Measurements from ENCODE around the gene ANK2.

ANK2 gene

GRCh38 chr4:113016377-113016776, 33.1 kb upstream of the ANK2 start:
- Histone ChIP-seq H3K36me3 (ENCODE audit: control insufficient read depth, insufficient read depth, low read length) (no peaks in the 10 kb centered on the region), H3K18ac (ENCODE audit: low read length) (no peak overlapping the region), H2AK5ac (ENCODE audit: low read length) (no peak overlapping the region), H3K4me1 (ENCODE audit: control insufficient read depth, low read depth, low read length) (no peaks in the 10 kb centered on the region), H3K27me3 (ENCODE audit: insufficient read depth, low read length, poor library complexity) (no peaks in the 10 kb centered on the region), H3K4ac (ENCODE audit: low read depth, low read length) (no peak overlapping the region), H3K4me2 (ENCODE audit: low read length) (no peak overlapping the region), H3K27ac (ENCODE audit: low read depth, low read length) (no peak overlapping the region), H3K4me3 (ENCODE audit: low read length) (no peak overlapping the region), H3K79me1 (ENCODE audit: low read length) (no peaks in the 10 kb centered on the region), H3K56ac (ENCODE audit: low read length) (no peak overlapping the region), H3K23ac (ENCODE audit: low read length) (no peak overlapping the region), H2BK15ac (replicated peaks; ENCODE audit: low read depth) (no peak overlapping the region), H4K5ac (ENCODE audit: low read length) (no peak overlapping the region), H2BK5ac (ENCODE audit: low read length) (no peak overlapping the region), H2BK120ac (ENCODE audit: low read depth, low read length) (no peak overlapping the region), H3K9ac (ENCODE audit: low read length) (no peak overlapping the region), H3K79me2 (ENCODE audit: control insufficient read depth, insufficient read depth, low read length) (no peaks in the 10 kb centered on the region), H4K8ac (ENCODE audit: low read depth, low read length) (no peak overlapping the region)
- no peak for DNase-seq
- no CpG with 5 or more reads among the region's 1 CpG for WGBS (ENCODE audit: extremely low coverage, insufficient coverage, low lambda C conversion rate)

GRCh38 chr4:113020966-113021365, 28.5 kb upstream of the ANK2 start:
- H3K79me1 ChIP-seq (ENCODE audit: low read length), result no peaks in the 10 kb centered on the region
- no peak overlapping the region for H3K9ac ChIP-seq (ENCODE audit: low read length)
- H2BK120ac ChIP-seq (ENCODE audit: low read depth, low read length), result no peak overlapping the region
- no peaks in the 10 kb centered on the region for H3K4me1 ChIP-seq (ENCODE audit: control insufficient read depth, low read depth, low read length)
- no peak overlapping the region for H3K4me2 ChIP-seq (ENCODE audit: low read length)
- H4K8ac ChIP-seq (ENCODE audit: low read depth, low read length), result no peak overlapping the region
- no peak overlapping the region for H2BK15ac ChIP-seq (replicated peaks; ENCODE audit: low read depth)
- H2BK5ac ChIP-seq (ENCODE audit: low read length), result no peak overlapping the region
- H3K79me2 ChIP-seq (ENCODE audit: control insufficient read depth, insufficient read depth, low read length), result no peaks in the 10 kb centered on the region
- no peak overlapping the region for H3K4me3 ChIP-seq (ENCODE audit: low read length)
- no peaks in the 10 kb centered on the region for H3K27me3 ChIP-seq (ENCODE audit: insufficient read depth, low read length, poor library complexity)
- no peak overlapping the region for H3K18ac ChIP-seq (ENCODE audit: low read length)
- H4K5ac ChIP-seq (ENCODE audit: low read length), result no peak overlapping the region
- H3K36me3 ChIP-seq (ENCODE audit: control insufficient read depth, insufficient read depth, low read length), result no peaks in the 10 kb centered on the region
- H3K56ac ChIP-seq (ENCODE audit: low read length), result no peak overlapping the region
- no CpG with 5 or more reads among the region's 1 CpG for WGBS (ENCODE audit: extremely low coverage, insufficient coverage, low lambda C conversion rate)
- H3K4ac ChIP-seq (ENCODE audit: low read depth, low read length), result no peak overlapping the region
- no peak overlapping the region for H3K27ac ChIP-seq (ENCODE audit: low read depth, low read length)
- H3K23ac ChIP-seq (ENCODE audit: low read length), result no peak overlapping the region
- DNase-seq, result no peak
- H2AK5ac ChIP-seq (ENCODE audit: low read length), result no peak overlapping the region

- no peaks in the 10 kb centered on the region for H3K36me3 ChIP-seq (ENCODE audit: control insufficient read depth, insufficient read depth, low read length)
- no peak overlapping the region for H3K18ac ChIP-seq (ENCODE audit: low read length)
- H3K56ac ChIP-seq (ENCODE audit: low read length), result no peak overlapping the region
- no peak overlapping the region for H4K5ac ChIP-seq (ENCODE audit: low read length)
- DNase-seq, result no peak
- H4K8ac ChIP-seq (ENCODE audit: low read depth, low read length), result no peak overlapping the region
- no peak overlapping the region for H3K9ac ChIP-seq (ENCODE audit: low read length)
- WGBS (ENCODE audit: extremely low coverage, insufficient coverage, low lambda C conversion rate), result no CpG with 5 or more reads among the region's 1 CpG
- H3K27ac ChIP-seq (ENCODE audit: low read depth, low read length), result no peak overlapping the region
- H3K79me1 ChIP-seq (ENCODE audit: low read length), result no peaks in the 10 kb centered on the region
- no peak overlapping the region for H3K23ac ChIP-seq (ENCODE audit: low read length)
- no peak overlapping the region for H2BK120ac ChIP-seq (ENCODE audit: low read depth, low read length)
- peaks cover 2% of the 10 kb centered on the region for H3K4me1 ChIP-seq (ENCODE audit: control insufficient read depth, low read depth, low read length)
- H3K4me3 ChIP-seq (ENCODE audit: low read length), result no peak overlapping the region
- no peak overlapping the region for H3K4ac ChIP-seq (ENCODE audit: low read depth, low read length)
- no peak overlapping the region for H2BK5ac ChIP-seq (ENCODE audit: low read length)
- no peak overlapping the region for H3K4me2 ChIP-seq (ENCODE audit: low read length)
- no peak overlapping the region for H2BK15ac ChIP-seq (replicated peaks; ENCODE audit: low read depth)
- no peak overlapping the region for H2AK5ac ChIP-seq (ENCODE audit: low read length)
- H3K27me3 ChIP-seq (ENCODE audit: insufficient read depth, low read length, poor library complexity), result no peaks in the 10 kb centered on the region
- H3K79me2 ChIP-seq (ENCODE audit: control insufficient read depth, insufficient read depth, low read length), result no peaks in the 10 kb centered on the region
Observed at GRCh38 chr4:113024388-113024787, 25.1 kb upstream of the ANK2 start.

- no peak overlapping the region for H2AK5ac ChIP-seq (ENCODE audit: low read length)
- H2BK120ac ChIP-seq (ENCODE audit: low read depth, low read length), result no peak overlapping the region
- H4K8ac ChIP-seq (ENCODE audit: low read depth, low read length), result no peak overlapping the region
- no peak overlapping the region for H3K56ac ChIP-seq (ENCODE audit: low read length)
- no peaks in the 10 kb centered on the region for H3K79me1 ChIP-seq (ENCODE audit: low read length)
- no peak overlapping the region for H3K23ac ChIP-seq (ENCODE audit: low read length)
- no peak overlapping the region for H4K5ac ChIP-seq (ENCODE audit: low read length)
- H2BK15ac ChIP-seq (replicated peaks; ENCODE audit: low read depth), result no peak overlapping the region
- no peak overlapping the region for H2BK5ac ChIP-seq (ENCODE audit: low read length)
- no peak overlapping the region for H3K27ac ChIP-seq (ENCODE audit: low read depth, low read length)
- no peak overlapping the region for H3K4me2 ChIP-seq (ENCODE audit: low read length)
- no peak overlapping the region for H3K4ac ChIP-seq (ENCODE audit: low read depth, low read length)
- DNase-seq, result no peak
- no peak overlapping the region for H3K9ac ChIP-seq (ENCODE audit: low read length)
- WGBS (ENCODE audit: extremely low coverage, insufficient coverage, low lambda C conversion rate), result no CpG with 5 or more reads among the region's 1 CpG
- H3K4me1 ChIP-seq (ENCODE audit: control insufficient read depth, low read depth, low read length), result peaks cover 2% of the 10 kb centered on the region
- H3K36me3 ChIP-seq (ENCODE audit: control insufficient read depth, insufficient read depth, low read length), result no peaks in the 10 kb centered on the region
- no peaks in the 10 kb centered on the region for H3K79me2 ChIP-seq (ENCODE audit: control insufficient read depth, insufficient read depth, low read length)
- H3K4me3 ChIP-seq (ENCODE audit: low read length), result no peak overlapping the region
- no peak overlapping the region for H3K18ac ChIP-seq (ENCODE audit: low read length)
- H3K27me3 ChIP-seq (ENCODE audit: insufficient read depth, low read length, poor library complexity), result no peaks in the 10 kb centered on the region
Observed at GRCh38 chr4:113025416-113025815, 24.0 kb upstream of the ANK2 start.

- H3K79me2 ChIP-seq (ENCODE audit: control insufficient read depth, insufficient read depth, low read length), result no peaks in the 10 kb centered on the region
- H2BK120ac ChIP-seq (ENCODE audit: low read depth, low read length), result no peak overlapping the region
- no peak overlapping the region for H4K8ac ChIP-seq (ENCODE audit: low read depth, low read length)
- H3K36me3 ChIP-seq (ENCODE audit: control insufficient read depth, insufficient read depth, low read length), result no peaks in the 10 kb centered on the region
- H4K5ac ChIP-seq (ENCODE audit: low read length), result no peak overlapping the region
- peaks cover 2% of the 10 kb centered on the region for H3K4me1 ChIP-seq (ENCODE audit: control insufficient read depth, low read depth, low read length)
- H3K56ac ChIP-seq (ENCODE audit: low read length), result no peak overlapping the region
- WGBS (ENCODE audit: extremely low coverage, insufficient coverage, low lambda C conversion rate), result no CpG with 5 or more reads among the region's 2 CpGs
- no peak overlapping the region for H3K4me3 ChIP-seq (ENCODE audit: low read length)
- no peak overlapping the region for H3K4ac ChIP-seq (ENCODE audit: low read depth, low read length)
- no peak overlapping the region for H2BK15ac ChIP-seq (replicated peaks; ENCODE audit: low read depth)
- no peak overlapping the region for H3K27ac ChIP-seq (ENCODE audit: low read depth, low read length)
- no peak overlapping the region for H3K4me2 ChIP-seq (ENCODE audit: low read length)
- H3K18ac ChIP-seq (ENCODE audit: low read length), result no peak overlapping the region
- no peak overlapping the region for H3K9ac ChIP-seq (ENCODE audit: low read length)
- H3K79me1 ChIP-seq (ENCODE audit: low read length), result no peaks in the 10 kb centered on the region
- H3K27me3 ChIP-seq (ENCODE audit: insufficient read depth, low read length, poor library complexity), result no peaks in the 10 kb centered on the region
- DNase-seq, result no peak
- no peak overlapping the region for H2AK5ac ChIP-seq (ENCODE audit: low read length)
- H3K23ac ChIP-seq (ENCODE audit: low read length), result no peak overlapping the region
- H2BK5ac ChIP-seq (ENCODE audit: low read length), result no peak overlapping the region
Observed at GRCh38 chr4:113026556-113026955, 22.9 kb upstream of the ANK2 start.

GRCh38 chr4:113028074-113028473, 21.4 kb upstream of the ANK2 start:
- no peak overlapping the region for H3K23ac ChIP-seq (ENCODE audit: low read length)
- no peak overlapping the region for H2BK5ac ChIP-seq (ENCODE audit: low read length)
- no peak overlapping the region for H2AK5ac ChIP-seq (ENCODE audit: low read length)
- no peak overlapping the region for H3K4ac ChIP-seq (ENCODE audit: low read depth, low read length)
- no peak overlapping the region for H3K27ac ChIP-seq (ENCODE audit: low read depth, low read length)
- peaks cover 2% of the 10 kb centered on the region for H3K4me1 ChIP-seq (ENCODE audit: control insufficient read depth, low read depth, low read length)
- no peak overlapping the region for H3K4me2 ChIP-seq (ENCODE audit: low read length)
- no peaks in the 10 kb centered on the region for H3K27me3 ChIP-seq (ENCODE audit: insufficient read depth, low read length, poor library complexity)
- no peaks in the 10 kb centered on the region for H3K36me3 ChIP-seq (ENCODE audit: control insufficient read depth, insufficient read depth, low read length)
- no peak overlapping the region for H3K9ac ChIP-seq (ENCODE audit: low read length)
- H3K4me3 ChIP-seq (ENCODE audit: low read length), result no peak overlapping the region
- H2BK15ac ChIP-seq (replicated peaks; ENCODE audit: low read depth), result no peak overlapping the region
- H3K56ac ChIP-seq (ENCODE audit: low read length), result no peak overlapping the region
- H2BK120ac ChIP-seq (ENCODE audit: low read depth, low read length), result no peak overlapping the region
- H3K18ac ChIP-seq (ENCODE audit: low read length), result no peak overlapping the region
- WGBS (ENCODE audit: extremely low coverage, insufficient coverage, low lambda C conversion rate), result no CpG with 5 or more reads among the region's 2 CpGs
- no peaks in the 10 kb centered on the region for H3K79me2 ChIP-seq (ENCODE audit: control insufficient read depth, insufficient read depth, low read length)
- no peak overlapping the region for H4K5ac ChIP-seq (ENCODE audit: low read length)
- no peaks in the 10 kb centered on the region for H3K79me1 ChIP-seq (ENCODE audit: low read length)
- DNase-seq, result no peak
- no peak overlapping the region for H4K8ac ChIP-seq (ENCODE audit: low read depth, low read length)
